Cerebellar cortex (tissue), 1 donor: ENCODE results near the gene SLC66A2.
"Not testable (repeated sequence)": the region's sequence is repeated elsewhere in the genome, so short reads cannot be mapped to it uniquely, and the experiment has no call there.

Experiments used
- DNase-seq: peaks from one replicate; pipeline ENCODE4 v3.0.0-alpha.2; 2015; ENCODE audit warnings: low spot score

The SLC66A2 gene

DNA sequence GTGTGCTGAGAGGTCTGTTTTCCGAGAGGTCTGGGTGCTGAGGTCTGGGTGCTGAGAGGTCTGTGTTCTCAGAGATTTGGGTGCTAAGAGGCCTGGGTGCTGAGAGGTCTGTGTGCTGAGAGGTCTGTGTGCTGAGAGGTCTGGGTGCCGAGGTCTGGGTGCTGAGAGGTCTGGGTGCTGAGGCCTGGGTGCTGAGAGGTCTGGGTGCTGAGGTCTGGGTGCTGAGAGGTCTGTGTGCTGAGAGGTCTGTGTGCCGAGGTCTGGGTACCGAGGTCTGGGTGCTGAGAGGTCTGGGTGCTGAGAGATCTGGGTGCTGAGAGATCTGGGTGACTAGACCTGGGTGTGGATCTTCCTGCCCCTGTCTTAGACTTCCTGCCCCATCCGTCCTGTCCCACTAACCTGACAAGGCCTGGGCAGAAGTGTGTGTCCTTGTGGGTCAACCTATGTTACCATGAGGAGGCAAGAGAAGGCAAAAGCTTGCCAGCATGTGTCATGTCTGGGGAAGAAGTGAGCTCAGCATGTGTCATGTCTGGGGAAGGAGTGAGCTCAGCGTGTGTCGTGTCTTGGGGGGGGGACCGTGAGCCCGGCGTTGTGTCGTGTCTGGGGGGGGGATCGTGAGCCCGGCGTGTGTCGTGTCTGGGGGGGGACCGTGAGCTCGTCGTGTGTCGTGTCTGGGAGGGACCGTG, 84.4 kb downstream of the SLC66A2 start:
- no peak for DNase-seq

DNA sequence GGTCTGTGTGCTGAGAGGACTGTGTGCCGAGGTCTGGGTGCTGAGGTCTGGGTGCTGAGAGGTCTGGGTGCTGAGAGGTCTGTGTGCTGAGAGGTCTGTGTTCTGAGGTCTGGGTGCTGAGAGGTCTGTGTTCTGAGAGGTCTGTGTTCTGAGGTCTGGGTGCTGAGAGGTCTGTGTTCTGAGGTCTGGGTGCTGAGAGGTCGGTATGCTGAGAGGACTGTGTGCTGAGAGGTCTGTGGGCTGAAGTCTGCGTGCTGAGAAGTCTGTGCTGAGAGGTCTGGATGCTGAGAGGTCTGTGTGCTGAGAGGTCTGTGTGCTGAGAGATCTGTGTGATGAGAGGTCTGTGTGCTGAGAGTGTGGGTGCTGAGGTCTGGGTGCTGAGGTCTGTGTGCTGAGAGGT, 85.5 kb downstream of the SLC66A2 start:
- not testable (repeated sequence) for DNase-seq

DNA sequence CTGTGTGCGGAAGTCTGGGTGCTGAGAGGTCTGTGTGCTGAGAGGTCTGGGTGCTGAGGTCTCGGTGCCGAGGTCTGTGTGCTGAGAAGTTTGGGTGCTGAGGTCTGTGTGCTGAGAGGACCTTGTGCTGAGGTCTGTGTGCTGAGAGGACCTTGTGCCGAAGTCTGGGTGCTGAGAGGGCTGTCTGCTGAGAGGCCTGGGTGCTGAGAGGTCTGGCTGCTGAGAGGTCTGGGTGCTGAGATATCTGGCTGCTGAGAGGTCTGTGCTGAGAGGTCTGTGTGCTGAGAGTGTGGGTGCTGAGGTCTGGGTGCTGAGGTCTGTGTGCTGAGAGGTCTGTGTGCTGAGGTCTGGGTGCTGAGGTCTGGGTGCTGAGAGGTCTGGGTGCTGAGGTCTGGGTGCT, 86.5 kb downstream of the SLC66A2 start:
- DNase-seq = not testable (repeated sequence)

DNA sequence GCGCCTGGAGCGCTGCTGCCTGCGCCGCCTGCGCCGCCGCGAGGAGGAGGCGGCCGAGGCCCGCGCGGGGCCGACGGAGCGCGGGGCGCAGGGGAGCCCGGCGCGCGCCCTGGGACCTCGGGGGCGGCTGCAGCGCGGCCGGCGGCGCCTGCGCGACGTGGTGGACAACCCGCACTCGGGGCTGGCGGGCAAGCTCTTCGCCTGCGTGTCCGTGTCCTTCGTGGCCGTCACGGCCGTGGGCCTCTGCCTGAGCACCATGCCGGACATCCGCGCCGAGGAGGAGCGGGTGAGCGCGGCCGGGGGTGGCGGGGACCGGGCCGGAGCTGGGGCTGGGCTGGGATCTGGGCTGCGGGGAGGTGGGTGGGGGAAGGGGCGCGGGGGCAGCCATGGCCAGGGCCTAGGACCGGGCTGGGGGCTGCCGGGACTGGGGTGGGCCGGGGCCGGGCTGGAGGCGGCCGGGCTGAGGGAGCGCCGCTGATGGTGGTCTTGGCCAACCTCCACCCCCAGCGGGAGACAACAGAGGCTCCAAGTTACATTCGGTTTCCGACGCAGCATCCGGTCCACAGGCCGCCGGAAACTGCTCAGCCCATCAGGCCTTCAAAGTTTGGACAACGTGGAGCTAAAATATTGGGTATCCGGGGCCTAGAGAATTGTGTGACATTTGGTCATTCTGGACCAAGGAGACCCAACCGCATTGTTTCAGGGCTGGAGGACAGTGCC, 87.3 kb downstream of the SLC66A2 start:
- no peak for DNase-seq

DNA sequence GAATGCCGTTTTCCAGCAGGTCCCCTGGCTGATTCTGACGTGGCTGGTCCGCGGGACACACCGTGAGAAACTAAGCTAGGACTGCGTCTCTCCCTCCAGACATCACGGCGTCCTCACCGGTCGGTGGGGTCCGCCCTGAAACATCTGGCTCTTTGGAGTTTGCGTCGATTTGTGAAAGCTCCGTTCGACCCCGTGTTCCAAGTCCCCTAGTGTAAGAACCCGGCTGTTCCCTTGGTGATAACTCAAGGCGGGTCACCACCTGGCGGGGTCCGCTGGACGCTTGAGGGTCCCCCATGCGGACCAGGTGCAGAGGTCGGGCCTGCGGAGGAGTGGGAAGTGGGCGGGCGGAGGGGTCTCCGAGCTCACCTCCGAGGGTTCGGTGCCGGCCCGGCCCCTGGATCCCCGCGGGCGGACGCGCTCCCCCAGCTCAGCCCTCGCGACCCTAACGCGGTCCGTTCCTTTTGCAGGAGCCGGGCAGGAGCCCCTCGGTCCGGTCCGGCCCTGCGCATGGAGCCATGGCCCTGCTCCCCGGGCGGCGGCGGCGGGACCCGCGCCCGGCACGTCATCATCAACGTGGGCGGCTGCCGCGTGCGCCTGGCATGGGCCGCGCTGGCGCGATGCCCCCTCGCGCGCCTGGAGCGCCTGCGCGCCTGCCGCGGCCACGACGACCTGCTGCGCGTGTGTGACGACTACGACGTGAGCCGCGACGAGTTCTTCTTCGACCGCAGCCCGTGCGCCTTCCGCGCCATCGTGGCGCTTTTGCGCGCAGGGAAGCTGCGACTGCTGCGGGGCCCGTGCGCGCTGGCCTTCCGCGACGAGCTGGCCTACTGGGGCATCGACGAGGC, 88.1 kb downstream of the SLC66A2 start:
- no peak for DNase-seq

DNA sequence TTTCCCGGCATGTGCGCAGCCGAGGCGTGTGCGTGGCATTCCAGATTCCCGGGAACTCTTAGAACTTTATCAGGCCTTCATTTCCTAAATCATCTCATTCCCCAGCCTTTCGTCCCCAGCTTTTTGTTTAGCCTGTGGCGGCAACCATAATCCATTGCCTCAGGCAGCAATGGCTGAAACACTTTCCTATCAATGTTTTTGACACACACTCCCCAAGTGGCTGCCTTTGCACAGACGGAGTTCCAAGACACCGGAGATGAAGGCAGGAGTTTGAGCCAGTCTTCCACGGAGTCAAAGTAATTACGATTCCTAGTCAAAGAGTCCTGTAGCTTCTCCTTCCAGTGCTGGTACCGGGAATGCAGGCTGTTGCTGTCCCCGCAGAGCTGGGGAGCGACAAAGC, 88.9 kb downstream of the SLC66A2 start:
- DNase-seq = no peak

DNA sequence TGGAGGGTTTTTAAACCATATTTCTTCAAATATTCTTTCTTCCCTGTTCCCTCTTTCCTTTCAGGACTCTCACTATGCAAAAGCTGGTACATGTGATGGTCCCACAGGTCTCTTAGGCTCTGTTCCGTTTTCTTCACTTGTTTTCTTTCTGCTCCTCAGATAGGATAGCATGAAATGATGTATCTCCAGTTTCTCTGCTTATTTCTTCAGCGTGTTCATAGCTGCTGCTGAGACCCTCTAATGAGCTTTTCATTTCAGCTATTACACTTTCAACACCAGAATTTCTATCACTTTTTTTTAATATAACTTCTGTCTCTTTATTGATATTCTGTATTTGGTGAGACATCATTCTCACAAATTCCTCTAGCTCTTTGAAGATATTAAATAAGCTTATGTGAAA, 89.8 kb downstream of the SLC66A2 start:
- no peak for DNase-seq

DNA sequence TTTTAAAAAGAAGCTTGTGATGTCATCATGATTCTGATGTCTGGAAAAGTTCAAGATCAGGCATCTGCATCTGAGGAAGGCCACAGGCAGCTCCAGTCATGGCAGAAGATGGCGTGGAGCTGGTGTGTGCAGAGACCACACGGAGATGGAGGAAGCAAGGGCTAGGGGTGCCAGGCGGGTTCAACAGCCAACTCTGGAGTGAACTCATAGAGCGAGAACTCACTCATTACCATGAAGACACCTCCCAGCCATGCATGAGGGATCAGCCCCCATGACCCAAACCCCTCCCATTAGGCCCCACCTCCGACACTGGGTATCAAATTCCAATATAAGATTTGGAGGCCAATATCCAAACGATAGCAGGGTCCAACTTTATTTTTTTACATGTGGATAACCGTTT, 92.1 kb downstream of the SLC66A2 start:
- no peak for DNase-seq

DNA sequence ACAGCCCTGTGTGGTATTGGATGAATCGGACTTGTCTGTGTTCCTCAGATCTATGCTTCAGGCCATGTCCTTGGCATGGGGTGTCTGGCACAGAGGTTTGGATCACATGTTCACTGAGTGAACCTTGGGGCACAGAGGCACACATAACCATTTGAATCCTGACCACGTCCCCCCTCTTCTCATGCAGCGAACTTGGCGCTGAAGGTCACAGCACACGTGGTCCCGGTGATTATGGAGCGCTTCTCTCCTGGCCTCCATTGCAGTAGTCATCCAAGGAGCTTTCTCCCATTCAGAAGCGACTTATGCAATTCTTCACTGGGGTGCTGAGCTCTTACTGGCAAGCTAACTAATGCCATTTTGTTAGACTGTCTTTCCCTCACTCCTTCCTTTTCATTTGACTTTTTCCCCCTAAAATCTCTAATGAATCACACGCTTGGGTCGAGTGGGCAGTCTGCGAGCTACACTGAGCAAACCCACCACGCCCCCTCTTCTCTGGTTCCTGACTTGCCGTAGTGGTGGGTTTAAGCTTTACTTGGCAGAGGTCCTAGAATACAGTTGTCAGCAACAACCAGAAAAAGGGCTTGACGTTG, 94.3 kb downstream of the SLC66A2 start:
- DNase-seq = peak; percentile 77

DNA sequence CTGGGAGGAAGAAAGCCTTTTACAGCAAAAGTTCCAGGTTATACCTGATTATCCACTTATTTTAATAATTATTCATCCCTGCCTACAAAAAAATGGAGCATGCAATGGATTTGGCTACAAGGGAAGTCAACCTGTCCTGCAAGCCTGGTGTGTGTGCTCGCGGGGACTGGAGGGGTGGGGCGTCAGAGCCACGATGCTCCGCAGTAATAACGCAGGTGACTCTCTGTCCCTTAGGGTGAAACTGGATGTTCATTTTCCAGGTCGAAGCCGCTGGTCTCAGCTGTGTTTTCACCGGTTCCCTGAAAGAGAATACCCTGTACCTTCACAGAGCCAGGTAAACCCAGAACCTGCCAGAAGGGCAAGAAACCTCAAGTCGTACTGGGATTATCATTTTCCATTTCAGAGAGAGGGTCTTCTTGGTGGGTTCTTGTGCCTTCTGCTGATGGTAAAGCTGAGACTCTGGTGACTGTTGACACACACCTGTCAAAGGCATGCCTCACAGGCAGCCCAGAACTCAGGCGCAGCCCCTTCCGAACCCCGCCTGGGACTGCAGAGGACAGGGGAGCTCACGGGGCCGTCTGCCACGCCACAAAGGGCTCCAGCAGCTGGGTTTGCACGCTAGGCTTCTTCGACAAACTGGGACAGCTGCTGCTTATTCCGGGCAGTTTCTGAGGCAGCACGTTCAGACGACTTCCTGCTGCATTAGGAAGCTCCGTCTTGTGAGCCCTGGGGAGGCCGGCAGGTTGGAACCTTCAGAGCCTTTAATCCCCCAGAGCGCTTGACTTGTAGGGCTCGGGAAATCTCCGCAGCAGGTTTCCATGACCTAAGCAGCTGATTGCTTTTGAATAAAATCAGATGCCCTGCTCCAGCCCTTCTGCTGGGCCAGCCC, 95.1 kb downstream of the SLC66A2 start:
- peak; percentile 70 for DNase-seq

DNA sequence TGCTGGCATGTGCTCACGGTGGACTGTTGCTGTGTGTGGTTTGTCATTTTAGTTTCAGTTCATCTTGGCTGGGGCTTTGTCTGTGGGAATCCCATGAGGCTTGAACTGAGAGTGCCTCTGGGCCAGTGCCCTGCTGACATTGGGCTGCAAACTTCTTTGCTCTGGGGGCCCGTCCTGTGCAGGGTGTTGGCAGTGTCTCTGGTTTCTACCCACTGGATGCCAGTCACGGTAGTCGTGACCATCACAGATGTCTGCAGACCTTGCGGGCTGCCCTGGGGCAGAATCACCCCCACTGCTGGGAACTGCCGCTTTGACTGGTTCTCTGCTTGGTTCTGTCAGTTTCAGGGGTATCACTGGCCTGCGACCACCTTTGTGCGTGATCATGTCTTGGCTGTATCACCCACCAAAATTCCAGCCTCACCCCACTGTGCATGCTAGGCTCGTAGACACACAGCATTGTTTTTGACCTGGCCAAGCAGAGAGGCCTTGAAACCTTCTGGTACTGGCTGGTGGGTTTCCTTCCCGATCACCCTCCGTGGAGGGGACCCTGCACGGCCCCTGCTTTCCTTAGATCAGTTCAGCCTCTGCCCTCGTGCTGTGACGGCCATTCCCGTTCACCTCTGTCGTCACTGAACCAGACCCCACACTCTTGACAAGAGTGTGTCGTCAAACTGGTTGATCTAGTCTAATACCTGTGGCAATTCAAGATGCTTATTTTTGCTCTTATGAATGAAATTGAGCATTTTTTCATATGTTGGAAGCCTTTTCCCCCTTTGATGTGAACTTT, 96.1 kb downstream of the SLC66A2 start:
- DNase-seq = no peak

DNA sequence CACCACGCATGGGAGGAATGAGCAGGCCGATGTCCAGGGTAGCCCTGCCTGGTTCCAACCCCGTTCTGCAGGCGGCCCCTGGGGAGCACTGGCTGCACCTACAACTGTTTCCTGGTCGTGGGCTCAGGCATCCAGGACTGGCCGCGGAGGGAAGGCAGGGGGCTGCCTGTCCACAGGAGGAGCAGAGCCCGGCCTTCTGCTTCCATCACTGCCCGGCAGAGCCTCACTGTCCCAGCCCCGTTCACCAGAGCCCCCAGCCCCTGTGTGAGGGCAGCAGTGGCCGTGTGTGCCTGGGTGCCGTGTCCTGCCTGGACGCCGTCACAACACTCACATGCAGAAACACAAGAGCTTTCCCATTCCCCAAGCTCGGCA, 97.5 kb downstream of the SLC66A2 start:
- no peak for DNase-seq

DNA sequence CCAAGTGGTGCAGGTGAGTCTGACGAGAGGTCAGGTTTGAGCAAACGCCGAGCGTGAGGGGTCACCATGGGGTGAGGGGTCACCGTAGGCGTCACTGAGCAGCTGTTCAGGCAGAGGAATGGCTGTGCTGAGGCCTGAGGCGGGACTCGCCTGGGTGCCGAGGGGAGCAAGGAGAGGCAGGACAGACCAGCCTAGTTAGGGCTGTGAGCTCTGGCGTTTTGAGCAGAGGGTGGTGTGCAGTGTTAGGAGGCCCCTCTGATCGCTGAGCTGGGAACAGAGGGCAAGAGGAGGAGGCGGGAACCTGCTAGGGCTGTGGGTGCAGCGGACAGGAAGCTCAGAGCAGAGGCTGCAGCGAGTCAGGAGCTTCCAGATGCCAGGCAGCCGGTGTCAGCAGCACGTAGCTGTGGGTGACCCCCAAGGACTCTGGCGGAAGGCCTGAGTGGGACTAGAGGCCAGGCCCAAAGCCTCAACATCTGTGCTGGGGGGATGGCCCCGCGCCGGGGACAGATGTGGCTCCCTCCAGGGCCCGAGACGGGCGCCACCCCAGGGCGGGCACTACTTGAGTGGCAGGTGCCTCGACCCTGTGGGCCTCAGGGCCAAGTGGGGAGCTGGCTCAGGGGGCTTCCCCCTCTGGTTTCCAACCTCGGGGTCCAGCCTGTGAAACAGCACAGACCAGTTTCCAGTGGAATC, 98.0 kb downstream of the SLC66A2 start:
- no peak for DNase-seq

DNA sequence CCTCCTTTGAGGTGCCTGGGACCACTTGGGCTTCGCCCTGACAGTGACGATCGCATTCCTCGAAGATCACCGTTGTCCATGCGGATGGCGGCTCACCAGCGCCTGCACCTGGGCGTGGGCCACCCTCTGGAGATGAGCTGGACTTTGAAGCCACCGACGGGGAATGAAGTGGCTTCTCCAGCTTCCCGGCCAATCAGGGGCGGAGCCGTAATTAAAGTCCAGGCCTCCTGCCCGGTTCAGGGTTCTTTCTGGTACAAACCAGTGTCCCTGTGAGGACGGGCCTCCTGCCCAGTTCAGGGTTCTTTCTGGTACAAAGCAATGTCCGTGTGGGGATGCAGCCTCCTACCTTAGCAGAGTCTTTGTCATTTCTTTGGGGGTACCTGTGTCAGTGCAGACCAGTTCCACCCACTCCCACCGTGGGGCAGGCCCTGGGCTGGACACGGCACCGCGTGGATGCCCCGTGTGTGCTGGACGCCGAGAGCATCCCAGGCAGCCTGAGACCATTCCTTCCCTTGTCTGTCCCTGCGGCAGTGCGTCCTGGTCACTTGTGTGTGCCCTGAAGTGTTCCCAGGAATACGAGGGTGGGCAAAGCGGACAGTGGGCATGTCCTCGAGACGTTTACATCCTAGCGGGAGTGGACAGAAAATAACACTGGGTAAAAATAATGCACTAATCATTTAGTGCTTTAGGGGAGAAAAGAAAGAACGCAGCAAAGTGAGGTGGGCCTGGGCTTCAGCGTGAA, 98.7 kb downstream of the SLC66A2 start:
- no peak for DNase-seq
